IMR-90 (cell line): ENCODE measurements around the gene GAS2L2. TPM values are rescaled to one million over a fixed set of nuclear protein-coding genes. Genes with fewer than 3 reads are reported as not detected.

Source experiments
- ATAC-seq: fragments of 200-7000 bp; cut with Tn5 transposase; 2 replicates; pipeline ENCODE4 v1.9.1; 2020; ENCODE audit warnings: low read depth, mild to moderate bottlenecking, moderate library complexity
- BruUV-seq: library from RNA; stranded (reverse); fragments of 400-500 nt; replicated peaks from 2 replicates; lab custom pipeline; 2021; lab: Mats Ljungman, UMichigan
- CTCF ChIA-PET: fragments of 300-600 bp; formaldehyde crosslinking; extraction: SDS; loops from one replicate; lab custom pipeline; 2021; ENCODE audit warnings: antibody characterized with exemption; lab: Yijun Ruan, JAX
- POLR2A ChIA-PET: fragments of 300-600 bp; sonication (Branson Sonifier 250); formaldehyde crosslinking; loops from one replicate; lab custom pipeline; 2022; ENCODE audit warnings: antibody characterized with exemption; ENCODE audit not compliant: unreplicated experiment; lab: Charles Lee
- DNase-seq: peaks from one replicate; pipeline ENCODE4 v3.0.0; 2013
- H2AFZ ChIP-seq: replicated peaks from 2 replicates; pipeline ENCODE3; 2013; ENCODE audit warnings: low read length, mild to moderate bottlenecking; ENCODE audit not compliant: poor library complexity
- H2AK5ac ChIP-seq: 2 replicates; pipeline ENCODE4 v1.6.1; 2013; ENCODE audit warnings: low read depth, low read length, inconsistent platforms
- H2AK9ac ChIP-seq: replicated peaks from 2 replicates; pipeline ENCODE3; 2013; ENCODE audit warnings: mild to moderate bottlenecking, low read depth, low read length, moderate library complexity; ENCODE audit not compliant: poor library complexity
- H2BK120ac ChIP-seq: 2 replicates; pipeline ENCODE4 v1.6.1; 2013; ENCODE audit warnings: low read depth, low read length, inconsistent platforms
- H2BK15ac ChIP-seq: 3 replicates; pipeline ENCODE4 v1.6.1; 2013; ENCODE audit warnings: low read depth, low read length, inconsistent platforms
- H2BK20ac ChIP-seq: 2 replicates; pipeline ENCODE4 v1.6.1; 2013; ENCODE audit warnings: low read depth, mild to moderate bottlenecking, inconsistent platforms, low read length, moderate library complexity
- H2BK5ac ChIP-seq: 2 replicates; pipeline ENCODE4 v1.6.1; 2013; ENCODE audit warnings: mild to moderate bottlenecking, low read depth, low read length, inconsistent platforms; ENCODE audit not compliant: poor library complexity, severe bottlenecking
- H3K14ac ChIP-seq: replicated peaks from 2 replicates; pipeline ENCODE4 v1.6.1; 2013; ENCODE audit warnings: low read depth, low read length, inconsistent platforms
- H3K18ac ChIP-seq: 2 replicates; pipeline ENCODE4 v1.6.1; 2013; ENCODE audit warnings: low read depth, low read length, control low read depth
- H3K23ac ChIP-seq: 2 replicates; pipeline ENCODE4 v1.6.1; 2013; ENCODE audit warnings: low read depth, low read length, inconsistent platforms
- H3K27ac ChIP-seq: 2 replicates; pipeline ENCODE4 v1.5.1; 2013; ENCODE audit warnings: mild to moderate bottlenecking, control low read depth, low read length; ENCODE audit not compliant: insufficient read depth
- H3K27me3 ChIP-seq: 2 replicates; pipeline ENCODE4 v1.6.1; 2013; ENCODE audit warnings: low read length; ENCODE audit not compliant: control insufficient read depth, insufficient read depth
- H3K36me3 ChIP-seq: 2 replicates; pipeline ENCODE4 v1.6.1; 2013; ENCODE audit warnings: low read length, mixed read lengths; ENCODE audit not compliant: control insufficient read depth, insufficient read depth
- H3K4ac ChIP-seq: 2 replicates; pipeline ENCODE4 v1.6.1; 2013; ENCODE audit warnings: low read depth, low read length, inconsistent platforms
- H3K4me1 ChIP-seq: 2 replicates; pipeline ENCODE4 v1.6.1; 2013; ENCODE audit warnings: low read length, mixed read lengths; ENCODE audit not compliant: control insufficient read depth, insufficient read depth
- H3K4me2 ChIP-seq: 2 replicates; pipeline ENCODE4 v1.6.1; 2013; ENCODE audit warnings: low read depth, mild to moderate bottlenecking, control low read depth, low read length, moderate library complexity
- H3K4me3 ChIP-seq: 2 replicates; pipeline ENCODE4 v1.5.1; 2013; ENCODE audit warnings: low read depth, mild to moderate bottlenecking, control low read depth, low read length, moderate library complexity; ENCODE audit not compliant: insufficient read depth
- H3K56ac ChIP-seq: 2 replicates; pipeline ENCODE4 v1.6.1; 2013; ENCODE audit warnings: low read length, inconsistent platforms; ENCODE audit not compliant: insufficient read depth; ENCODE audit errors: extremely low read depth
- H3K79me1 ChIP-seq, 2 experiments: 2 replicates each; pipeline ENCODE4 v1.6.1; 2013; ENCODE audit warnings: low read length in 2 of 2, inconsistent platforms in 1 of 2, low read depth in 1 of 2
- H3K9ac ChIP-seq: 2 replicates; pipeline ENCODE4 v1.6.1; 2013; ENCODE audit warnings: low read depth, low read length, control low read depth
- H3K9me1 ChIP-seq: 2 replicates; pipeline ENCODE4 v1.6.1; 2013; ENCODE audit warnings: low read length, inconsistent platforms; ENCODE audit not compliant: insufficient read depth
- H3K9me3 ChIP-seq: 2 replicates; pipeline ENCODE4 v1.6.1; 2013; ENCODE audit warnings: low read length; ENCODE audit not compliant: control insufficient read depth, insufficient read depth
- H4K20me1 ChIP-seq: 2 replicates; pipeline ENCODE4 v1.6.1; 2013; ENCODE audit warnings: low read length, inconsistent platforms; ENCODE audit not compliant: insufficient read depth
- H4K5ac ChIP-seq: 2 replicates; pipeline ENCODE4 v1.6.1; 2013; ENCODE audit warnings: mild to moderate bottlenecking, low read depth, low read length, control low read depth
- H4K8ac ChIP-seq, 2 experiments: 2 replicates each; pipeline ENCODE4 v1.6.1; 2013; ENCODE audit warnings: low read depth in 2 of 2, low read length in 2 of 2, control low read depth in 1 of 2, inconsistent platforms in 1 of 2
- H4K91ac ChIP-seq: 2 replicates; pipeline ENCODE4 v1.6.1; 2013; ENCODE audit warnings: low read depth, low read length, inconsistent platforms; ENCODE audit not compliant: insufficient read depth
- BHLHE40 ChIP-seq: fragments of 150-350 bp; IDR thresholded peaks from 2 replicates; pipeline ENCODE4 v1.6.1; 2016; ENCODE audit warnings: mild to moderate bottlenecking, low read depth, low read length
- CHD1 ChIP-seq: IDR thresholded peaks from 2 replicates; pipeline ENCODE4 v1.6.1; 2012; ENCODE audit warnings: low read depth, low read length, improper control_type of control experiment
- CTCF ChIP-seq: conservative IDR thresholded peaks from 2 replicates; pipeline ENCODE4 v1.5.1; 2012; ENCODE audit warnings: mild to moderate bottlenecking, low read depth, low read length, improper control_type of control experiment
- ELK1 ChIP-seq: fragments of 150-350 bp; IDR thresholded peaks from 2 replicates; pipeline ENCODE4 v1.6.1; 2016; ENCODE audit warnings: low read depth, mild to moderate bottlenecking, low read length, moderate library complexity, borderline replicate concordance
- FOS ChIP-seq: fragments of 150-350 bp; IDR thresholded peaks from 2 replicates; pipeline ENCODE4 v1.6.1; 2016; ENCODE audit warnings: low read depth, low read length
- MAZ ChIP-seq: IDR thresholded peaks from 2 replicates; pipeline ENCODE4 v1.6.1; 2012; ENCODE audit warnings: low read depth, mild to moderate bottlenecking, low read length, improper control_type of control experiment, moderate library complexity, borderline replicate concordance
- MXI1 ChIP-seq: IDR thresholded peaks from 2 replicates; pipeline ENCODE4 v1.6.1; 2012; ENCODE audit warnings: low read depth, mild to moderate bottlenecking, low read length, moderate library complexity, borderline replicate concordance
- POLR2A ChIP-seq: IDR thresholded peaks from 2 replicates; pipeline ENCODE4 v1.6.1; 2012; ENCODE audit warnings: mild to moderate bottlenecking, low read depth, low read length
- RAD21 ChIP-seq: IDR thresholded peaks from 2 replicates; pipeline ENCODE4 v1.6.1; 2012; ENCODE audit warnings: low read length, improper control_type of control experiment
- RCOR1 ChIP-seq: IDR thresholded peaks from 2 replicates; pipeline ENCODE4 v1.6.1; 2012; ENCODE audit warnings: mild to moderate bottlenecking, low read length, improper control_type of control experiment; ENCODE audit not compliant: insufficient replicate concordance
- RFX5 ChIP-seq: IDR thresholded peaks from 2 replicates; pipeline ENCODE4 v1.8.0; 2012; ENCODE audit warnings: low read depth, mild to moderate bottlenecking, low read length, moderate library complexity
- SMC3 ChIP-seq: fragments of 150-350 bp; IDR thresholded peaks from 2 replicates; pipeline ENCODE4 v1.6.1; 2016; ENCODE audit warnings: low read depth, mild to moderate bottlenecking, antibody characterized with exemption, low read length, moderate library complexity
- USF2 ChIP-seq: fragments of 150-350 bp; IDR thresholded peaks from 2 replicates; pipeline ENCODE4 v1.6.1; 2017; ENCODE audit warnings: mild to moderate bottlenecking, antibody characterized with exemption, low read length, low read depth
- WGBS, 2 experiments: methylation state at CpG; one replicate each; pipeline versions ENCODE4 v1.1.5 to v1.1.7; 2013; ENCODE audit warnings: missing lambda C conversion rate in 2 of 2; ENCODE audit not compliant: insufficient read length in 1 of 2; ENCODE audit errors: extremely low coverage in 2 of 2; 5-methylcytosine and 5-hydroxymethylcytosine counted together
- dilution Hi-C: fragments of 300-500 bp; cut with HindIII; formaldehyde crosslinking; loops from one replicate; pipeline ENCODE4 v1.14.3; 2018; ENCODE audit warnings: low sequenced_read_pairs; ENCODE audit not compliant: unreplicated experiment
- in situ Hi-C: fragments of 300-500 bp; cut with MboI; formaldehyde crosslinking; loops from 3 replicates; pipeline ENCODE4 v1.14.3; 2019; ENCODE audit warnings: low sequenced_read_pairs, inconsistent platforms, mixed read lengths
- intact Hi-C: fragments of 100-400 bp; cut with micrococcal nuclease; formaldehyde crosslinking; loops from 2 replicates; pipeline ENCODE4 v1.10.0; 2022
- polyA plus RNA-seq, 3 experiments: library from polyadenylated mRNA; depleted of rRNA; stranded (reverse); fragments of >200 nt; gene quantifications; 2 replicates each; pipeline ENCODE4 v1.2.3, GENCODE V29; 2012; ENCODE audit warnings: low replicate concordance in 1 of 3
- total RNA-seq: library from RNA; depleted of rRNA; stranded (reverse); fragments of >200 nt; gene quantifications from 2 replicates; pipeline ENCODE4 v1.2.3, GENCODE V29; 2012

The GAS2L2 gene
- total and polyA plus RNA-seq, 2 of the 4 experiments (the other 2 are of a cell fraction), result 0.02 TPM; not detected in 1

- H4K91ac ChIP-seq, result no peak overlapping the region
- no CpG with 5 or more reads among the region's 5 CpGs for WGBS, 2 experiments
- dilution Hi-C loops (no loop called here), intact Hi-C loops (no loop called here), in situ Hi-C loops (loop anchor here (25.0 kb wide), 1 partner anchor 365 kb away; the partner anchor contains the start of gene SLFN11)
- CTCF ChIA-PET, result interaction anchor here (0.6 to 1.1 kb wide), 2 partner anchors 20 to 114 kb away, joined by 3 read pairs; no protein-coding TSS in a partner anchor
- H2BK120ac ChIP-seq, result no peak overlapping the region
- no peak overlapping the region for H2BK15ac ChIP-seq
- DNase-seq (no peak), ATAC-seq (no peak)
- H4K8ac ChIP-seq, result no peak overlapping the region
- no TSS peak for BruUV-seq
- no peak overlapping the region for H3K18ac ChIP-seq
- POLR2A ChIA-PET, result interaction anchor here (0.6 kb wide), 1 partner anchor 81 kb away, joined by 3 read pairs; no protein-coding TSS in a partner anchor
- H3K9me3 ChIP-seq, result no peaks in the 10 kb centered on the region
- no peak overlapping the region for H3K9ac ChIP-seq
- no peak overlapping the region for H3K27ac ChIP-seq
- H3K9me1 ChIP-seq, result peaks cover 18% of the 10 kb centered on the region
- no peak overlapping the region for H2AFZ ChIP-seq
- H2BK20ac ChIP-seq, result no peak overlapping the region
- peaks cover 16% of the 10 kb centered on the region for H3K36me3 ChIP-seq
- 0 out of 2 replicates have a peak overlapping the region, but pooled peaks have one; percentile 20 for H3K23ac ChIP-seq
- no peak overlapping the region for H3K4me2 ChIP-seq
- no peak overlapping the region for H3K4me3 ChIP-seq
- no peak for TF ChIP-seq CTCF
- no peak for TF ChIP-seq ELK1
- TF ChIP-seq SMC3, result no peak
- no peak for TF ChIP-seq FOS
- no peak for TF ChIP-seq RAD21
- no peak for TF ChIP-seq RCOR1
- TF ChIP-seq USF2, result no peak
- no peak for TF ChIP-seq RFX5
- no peak for TF ChIP-seq MXI1
- no peak for TF ChIP-seq BHLHE40
- no peak for TF ChIP-seq POLR2A
- no peak for TF ChIP-seq MAZ
- TF ChIP-seq CHD1, result no peak
- H3K14ac ChIP-seq, result no peak overlapping the region
- H3K79me1 ChIP-seq, result peaks cover 0 to 24% of the 10 kb centered on the region in 2 experiments; a peak in 2 of 4 replicates
- H2BK5ac ChIP-seq, result no peak overlapping the region
- no peak overlapping the region for H3K4ac ChIP-seq
- no peak overlapping the region for H2AK5ac ChIP-seq
- H3K56ac ChIP-seq, result no peak overlapping the region
- H4K20me1 ChIP-seq, result peaks cover 13% of the 10 kb centered on the region; the same call in 1 of the 2 replicates
- no peak overlapping the region for H2AK9ac ChIP-seq
- H3K4me1 ChIP-seq, result peaks cover 18% of the 10 kb centered on the region
- H3K27me3 ChIP-seq, result no peaks in the 10 kb centered on the region
- no peak overlapping the region for H4K5ac ChIP-seq
Measured at GRCh38 chr17:35727635-35728034, 25.4 kb downstream of the GAS2L2 start.
